ENCODE results near the gene LRRFIP2.

DNA sequence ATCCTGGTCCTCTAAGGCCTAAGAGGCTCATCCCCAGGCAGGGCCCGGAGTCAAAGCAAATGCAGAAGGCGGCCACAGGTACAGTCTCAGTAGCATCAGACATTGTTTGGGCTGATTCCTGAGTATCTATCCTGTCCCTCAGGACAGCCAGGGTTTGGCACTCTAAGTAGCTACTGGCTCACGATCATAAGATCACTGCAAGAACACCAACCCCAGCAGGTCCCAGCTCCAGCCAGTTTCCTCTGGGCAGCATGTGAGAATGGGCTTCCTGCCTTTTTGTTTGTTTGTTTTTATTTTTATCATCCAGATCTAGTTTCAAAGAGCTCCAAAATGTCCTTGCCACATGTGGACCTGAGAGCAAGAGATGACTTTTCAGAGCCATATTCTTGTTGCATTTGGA is 32.7 kb downstream of the LRRFIP2 start:
- TF ChIP-seq, protein P1, sequence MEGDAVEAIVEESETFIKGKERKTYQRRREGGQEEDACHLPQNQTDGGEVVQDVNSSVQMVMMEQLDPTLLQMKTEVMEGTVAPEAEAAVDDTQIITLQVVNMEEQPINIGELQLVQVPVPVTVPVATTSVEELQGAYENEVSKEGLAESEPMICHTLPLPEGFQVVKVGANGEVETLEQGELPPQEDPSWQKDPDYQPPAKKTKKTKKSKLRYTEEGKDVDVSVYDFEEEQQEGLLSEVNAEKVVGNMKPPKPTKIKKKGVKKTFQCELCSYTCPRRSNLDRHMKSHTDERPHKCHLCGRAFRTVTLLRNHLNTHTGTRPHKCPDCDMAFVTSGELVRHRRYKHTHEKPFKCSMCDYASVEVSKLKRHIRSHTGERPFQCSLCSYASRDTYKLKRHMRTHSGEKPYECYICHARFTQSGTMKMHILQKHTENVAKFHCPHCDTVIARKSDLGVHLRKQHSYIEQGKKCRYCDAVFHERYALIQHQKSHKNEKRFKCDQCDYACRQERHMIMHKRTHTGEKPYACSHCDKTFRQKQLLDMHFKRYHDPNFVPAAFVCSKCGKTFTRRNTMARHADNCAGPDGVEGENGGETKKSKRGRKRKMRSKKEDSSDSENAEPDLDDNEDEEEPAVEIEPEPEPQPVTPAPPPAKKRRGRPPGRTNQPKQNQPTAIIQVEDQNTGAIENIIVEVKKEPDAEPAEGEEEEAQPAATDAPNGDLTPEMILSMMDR (IDR thresholded peaks at IDR 0.05; ENCODE audit: low read length): no peak
- no peak for TF ChIP-seq EZH2 (optimal IDR thresholded peaks at IDR 0.05; ENCODE audit: low read depth, low read length)
- TF ChIP-seq EZH2phosphoT487 (IDR thresholded peaks at IDR 0.05; ENCODE audit: low read length): no peak

Data from MM.1S (cell line).